ENCODE data around the gene FOXA3.
"Not testable (repeated sequence)": the region's sequence is repeated elsewhere in the genome, so short reads cannot be mapped to it uniquely, and the experiment has no call there.

FOXA3 gene

DNA sequence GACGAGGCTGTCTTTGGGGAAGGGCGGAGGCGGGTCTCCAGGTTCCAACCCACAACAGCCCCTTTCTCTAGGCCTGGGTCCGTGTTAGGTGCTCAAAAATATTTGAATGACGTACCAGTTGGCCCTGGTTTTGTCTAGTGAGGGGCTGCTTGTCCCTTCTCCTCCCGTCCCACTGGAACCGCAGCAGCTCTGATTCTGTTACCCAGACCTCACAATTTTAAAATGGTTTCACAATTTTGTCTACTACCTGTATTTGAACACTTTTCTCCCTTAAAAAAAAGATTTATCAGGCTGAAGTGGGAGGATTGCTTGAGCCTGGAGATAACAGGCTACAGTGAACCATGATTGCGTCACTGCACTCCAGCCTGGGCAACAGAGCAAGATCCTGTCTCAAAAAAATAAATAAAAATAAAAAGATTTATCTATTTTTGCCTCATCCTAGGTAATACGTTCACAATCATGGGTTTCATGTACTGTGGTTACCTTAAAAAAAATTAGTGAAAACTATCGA is 23.1 kb downstream of the FOXA3 start:
- no peak for DNase-seq (ENCODE audit: low read depth in 2 of 3, low spot score in 2 of 3)

DNA sequence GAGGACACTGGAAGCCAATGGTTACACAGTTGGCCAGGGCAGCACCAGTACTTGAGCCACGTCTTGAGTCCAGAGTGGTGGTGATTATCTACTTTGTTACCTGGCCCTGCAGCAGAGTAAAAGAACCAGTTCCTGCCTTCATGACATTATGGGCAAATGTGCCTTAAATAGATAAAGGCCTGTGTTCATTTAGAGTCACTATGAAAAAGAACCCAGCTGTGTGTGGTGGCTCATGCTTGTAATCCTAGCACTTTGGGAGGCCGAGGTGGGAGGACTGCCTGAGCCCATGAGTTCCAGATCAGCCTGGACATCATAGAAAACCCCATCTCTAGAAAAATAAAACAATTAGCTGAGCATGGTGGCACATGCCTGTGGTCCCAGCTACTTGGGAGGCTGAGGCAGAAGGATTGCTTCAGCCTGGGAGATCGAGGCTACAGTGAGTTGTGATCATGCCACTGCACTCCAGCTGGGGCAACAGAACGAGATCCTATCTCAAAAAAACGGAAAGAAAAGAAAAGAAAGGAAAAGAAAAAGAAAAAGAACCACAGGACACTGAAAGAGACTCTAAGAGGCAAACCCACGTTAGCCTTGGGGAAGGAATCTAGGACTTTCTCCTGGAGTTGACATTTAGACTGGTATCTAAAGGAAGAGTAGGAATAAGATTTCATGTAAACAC is 25.2 kb downstream of the FOXA3 start:
- DNase-seq (ENCODE audit: low read depth in 2 of 3, low spot score in 2 of 3), result no peak

DNA sequence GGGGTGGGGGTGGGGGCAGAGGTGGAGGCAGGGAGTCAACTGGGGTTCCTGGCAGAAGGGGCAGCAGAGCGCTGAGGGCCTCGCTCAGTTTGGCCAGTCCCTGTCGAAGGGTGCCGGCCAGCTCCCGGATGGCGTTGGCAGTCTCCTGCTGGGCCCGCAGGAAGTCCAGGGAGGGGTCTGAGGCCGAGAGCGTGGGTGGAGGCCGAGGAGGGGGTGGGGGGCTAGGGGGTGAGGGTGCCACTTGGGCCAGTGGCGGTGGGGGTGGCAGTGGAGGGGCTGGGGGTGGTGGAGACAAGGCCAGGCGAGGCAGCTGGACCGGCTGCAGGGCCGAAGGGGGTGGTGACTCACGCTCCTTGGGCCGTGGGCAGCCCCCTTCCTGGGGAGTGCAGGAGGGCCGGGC is 26.8 kb downstream of the FOXA3 start:
- no peak for DNase-seq (ENCODE audit: low read depth in 2 of 3, low spot score in 2 of 3)

DNA sequence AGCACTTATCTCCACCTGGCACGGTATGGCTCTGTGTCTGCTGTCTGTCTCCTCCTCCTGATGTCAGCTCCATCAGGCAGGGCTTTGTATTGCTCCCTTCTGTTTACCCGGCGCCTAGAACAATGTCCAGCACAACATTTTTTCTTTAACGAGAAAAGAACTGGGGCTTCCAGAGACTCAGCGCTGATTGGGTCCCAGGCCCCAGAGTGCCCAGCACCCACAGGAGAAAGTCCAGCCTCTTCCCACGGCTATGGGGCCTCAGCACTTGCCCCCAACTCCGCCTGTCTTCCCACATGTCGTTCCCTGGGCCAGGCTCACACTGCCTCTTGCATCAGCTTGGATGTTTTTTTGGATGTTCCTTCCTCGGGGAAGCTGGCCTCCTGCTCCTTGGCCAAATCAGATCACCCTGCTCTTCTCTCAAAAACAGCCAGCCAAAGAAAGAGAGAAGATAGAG is 31.4 kb downstream of the FOXA3 start:
- DNase-seq (ENCODE audit: low read depth in 2 of 3, low spot score in 2 of 3), result no peak

DNA sequence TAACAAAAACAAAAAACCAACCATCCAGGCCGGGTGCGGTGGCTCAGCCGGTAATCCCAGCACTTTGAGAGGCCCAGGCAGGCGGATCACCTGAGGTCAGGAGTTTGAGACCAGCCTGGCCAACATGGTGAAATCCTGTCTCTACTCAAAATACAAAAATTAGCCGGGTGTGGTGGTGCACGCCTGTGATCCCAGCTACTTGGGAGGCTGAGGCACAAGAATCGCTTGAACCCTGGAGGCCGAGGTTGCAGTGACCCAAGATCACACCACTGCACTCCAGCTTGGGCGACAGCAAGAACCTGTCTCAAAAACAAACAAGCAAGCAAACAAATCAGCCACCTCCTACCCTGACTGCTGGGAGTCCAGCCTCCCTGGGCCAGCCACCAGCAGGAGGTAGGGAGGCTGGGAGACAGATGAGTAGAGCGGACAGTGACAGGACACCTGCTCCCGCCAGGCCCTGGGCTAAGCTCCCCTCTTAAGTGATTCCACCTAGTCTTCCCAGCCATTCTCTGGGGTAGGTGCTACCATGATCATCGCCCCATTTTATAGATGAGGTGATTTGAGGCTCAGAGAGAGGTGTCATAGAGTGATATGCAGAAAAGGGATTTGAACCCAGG is 32.0 kb downstream of the FOXA3 start:
- DNase-seq (ENCODE audit: low read depth in 2 of 3, low spot score in 2 of 3), result not testable (repeated sequence)

DNA sequence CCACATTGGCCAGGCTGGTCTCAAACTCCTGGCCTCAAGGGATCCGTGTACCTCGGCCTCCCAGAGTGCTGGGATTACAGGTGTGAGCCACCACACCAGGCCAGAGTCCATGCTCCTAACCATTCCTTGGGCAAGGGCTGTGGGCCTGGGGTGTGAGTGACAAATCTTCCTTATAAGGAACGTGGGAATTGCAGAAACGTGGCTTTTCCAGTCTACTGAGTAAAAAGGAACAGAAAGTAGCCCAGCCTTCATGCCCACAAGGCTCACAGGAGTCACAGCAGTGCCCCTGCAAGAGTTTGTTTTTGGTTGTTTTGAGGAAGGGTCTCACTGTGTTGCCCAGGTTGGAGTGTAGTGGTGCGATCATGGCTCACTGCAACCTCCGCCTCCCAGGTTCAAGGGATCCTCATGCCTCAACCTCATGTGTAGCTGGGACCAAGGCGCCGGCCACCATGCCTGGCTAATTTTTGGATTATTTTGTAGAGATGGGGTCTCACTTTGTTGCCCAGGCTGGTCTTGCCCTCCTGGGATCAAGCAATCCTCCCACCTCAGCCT is 33.2 kb downstream of the FOXA3 start:
- DNase-seq (ENCODE audit: low read depth in 2 of 3, low spot score in 2 of 3), result no peak

DNA sequence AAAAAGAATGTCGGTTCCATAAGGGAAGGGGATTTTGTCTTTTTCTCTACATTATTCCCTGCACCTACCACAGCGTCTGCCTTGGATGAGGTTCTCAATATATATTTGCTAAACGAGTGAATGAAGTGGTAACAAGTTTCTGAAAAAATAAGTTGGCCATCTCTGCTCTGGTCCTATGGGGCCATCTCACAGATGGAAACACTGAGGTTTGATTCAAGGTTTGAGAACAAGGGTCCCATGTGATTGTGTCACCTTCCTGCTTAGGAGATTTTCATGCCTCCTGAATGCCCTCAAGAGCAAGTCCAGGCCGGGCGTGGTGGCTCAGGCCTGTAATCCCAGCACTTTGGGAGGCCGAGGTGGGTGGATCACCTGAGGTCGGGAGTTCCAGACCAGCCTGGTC is 35.1 kb downstream of the FOXA3 start:
- no peak for DNase-seq (ENCODE audit: low read depth in 2 of 3, low spot score in 2 of 3)

DNA sequence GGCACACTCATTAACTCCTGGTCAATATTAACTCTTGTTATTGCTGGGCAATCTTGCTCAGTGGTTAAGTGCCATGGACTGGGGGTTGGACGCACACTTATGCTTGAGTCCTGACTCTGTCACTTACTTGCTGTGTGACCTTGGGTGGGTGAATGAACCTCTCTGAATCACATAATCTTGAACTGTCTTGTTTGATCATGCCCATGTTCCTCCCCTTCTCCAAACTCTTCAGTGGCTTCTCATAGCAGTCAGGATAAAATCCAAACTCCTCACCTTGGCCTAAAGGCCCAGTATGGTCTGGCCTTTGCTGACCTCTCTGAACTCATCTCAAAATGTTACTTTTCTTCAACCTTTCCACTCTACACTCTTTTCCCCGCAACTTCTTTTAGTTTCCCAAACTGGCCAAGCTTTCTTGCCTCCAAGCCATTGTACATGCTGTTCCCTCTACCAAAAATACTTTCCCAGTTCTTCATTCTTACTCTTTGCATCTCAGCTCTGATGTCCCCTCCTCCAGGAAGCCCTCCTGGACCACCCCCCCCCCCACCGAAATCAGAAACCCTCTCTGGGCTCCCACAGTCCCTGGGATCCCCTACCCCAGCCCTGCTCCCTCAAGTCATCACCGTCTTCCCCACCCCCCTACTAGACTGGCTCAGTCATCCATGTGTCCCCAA is 35.9 kb downstream of the FOXA3 start:
- no peak for DNase-seq (ENCODE audit: low read depth in 2 of 3, low spot score in 2 of 3)

DNA sequence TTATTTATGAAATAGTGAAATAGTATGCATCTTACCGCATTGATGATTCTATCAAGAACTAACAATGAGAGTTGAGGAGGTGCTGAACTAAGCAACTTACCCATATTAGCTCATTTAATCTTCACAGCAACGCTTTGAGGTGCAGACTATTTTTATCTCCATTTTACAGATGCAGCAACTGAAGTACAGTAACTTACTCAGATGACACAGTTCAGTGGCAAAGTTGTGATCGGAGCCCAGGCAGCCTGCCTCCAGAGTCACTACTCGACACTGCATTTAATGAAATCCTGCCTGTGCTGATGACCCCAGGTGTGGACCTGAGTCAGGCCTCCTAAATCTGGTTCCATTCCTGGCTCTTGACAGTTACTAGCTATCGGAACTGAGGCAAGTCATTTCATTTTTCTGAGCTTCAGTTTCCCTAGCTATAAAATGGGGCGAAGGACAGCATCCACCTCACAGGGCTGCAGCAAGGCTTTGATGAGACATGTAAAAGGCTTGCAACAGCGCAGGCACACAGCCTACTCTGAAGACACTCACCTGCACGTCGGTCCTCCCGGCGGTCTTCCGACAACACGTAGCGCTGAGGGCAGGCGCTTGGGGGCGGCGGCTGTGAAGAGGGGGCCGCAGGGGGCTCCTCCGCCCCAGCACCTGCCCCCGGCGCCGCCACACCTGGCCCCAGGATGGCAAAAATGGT is 36.8 kb downstream of the FOXA3 start:
- DNase-seq (ENCODE audit: low read depth in 2 of 3, low spot score in 2 of 3), result no peak

DNA sequence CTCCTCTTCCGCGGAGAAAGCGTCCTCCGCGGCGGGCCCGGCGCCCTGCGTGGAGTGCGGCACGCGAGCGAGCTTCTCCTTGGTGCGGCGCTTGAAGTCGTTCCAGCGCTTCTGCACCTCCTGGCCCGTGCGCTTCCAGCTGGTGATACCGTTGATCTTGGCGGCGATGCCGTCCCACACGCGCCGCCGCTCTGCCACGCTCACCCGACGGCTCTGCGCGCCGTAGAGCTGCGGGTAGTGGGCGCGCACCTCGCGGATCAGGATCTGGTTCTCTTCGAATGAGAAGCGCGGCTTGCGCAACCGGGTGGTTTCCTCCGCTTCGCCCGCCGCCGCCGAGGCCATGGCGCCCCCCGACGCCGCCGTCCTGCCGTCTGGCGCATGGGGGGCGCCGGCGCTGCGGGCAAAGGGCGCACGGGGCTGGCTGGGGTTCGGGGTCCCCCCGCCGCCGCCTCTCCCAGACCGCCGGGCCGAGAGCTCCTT is 37.3 kb downstream of the FOXA3 start:
- no peak for DNase-seq (ENCODE audit: low read depth in 2 of 3, low spot score in 2 of 3)

DNA sequence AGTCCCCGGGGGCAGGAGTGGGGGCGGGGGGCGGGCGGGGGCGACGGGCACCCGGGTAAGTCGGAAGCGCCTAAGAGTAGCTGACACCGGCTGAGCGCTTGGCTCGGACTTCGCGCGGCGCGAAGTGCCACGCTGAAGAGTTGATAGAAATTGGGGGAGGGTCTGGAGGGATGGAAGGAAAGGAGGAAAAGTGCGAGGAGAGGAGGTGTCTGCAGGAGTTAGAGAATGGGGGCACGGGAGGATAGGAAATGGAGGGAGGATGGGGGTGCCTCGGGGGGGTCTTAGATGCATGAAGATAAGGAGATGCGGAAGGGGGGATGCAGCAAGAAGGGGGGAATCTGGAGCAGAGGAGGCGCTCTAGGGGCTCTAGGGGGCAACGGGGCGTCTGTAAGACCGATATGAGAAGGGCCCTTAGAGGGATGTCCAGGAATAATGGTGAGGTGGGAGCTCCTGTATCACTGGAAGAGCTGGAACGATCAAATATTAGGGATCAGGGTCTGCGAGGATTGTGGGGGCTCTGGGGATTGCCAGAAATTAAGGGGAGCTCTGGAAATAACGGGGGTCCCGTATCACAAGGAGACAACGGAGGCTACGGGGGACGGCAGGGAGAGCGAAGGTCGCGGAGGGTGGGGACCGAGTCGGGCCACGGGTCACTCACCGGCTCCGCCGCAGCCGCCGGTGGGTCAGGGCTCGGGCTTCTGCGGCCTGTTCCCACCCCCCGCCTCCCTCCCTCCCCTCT is 38.0 kb downstream of the FOXA3 start, which contains the start of gene MYPOP:
TSS of gene MYPOP (minus strand) at position 702 of the 739 bp plus-strand sequence. CDS start 840 bp downstream, outside the sequence.
- DNase-seq (ENCODE audit: low read depth in 2 of 3, low spot score in 2 of 3), result no peak

DNA sequence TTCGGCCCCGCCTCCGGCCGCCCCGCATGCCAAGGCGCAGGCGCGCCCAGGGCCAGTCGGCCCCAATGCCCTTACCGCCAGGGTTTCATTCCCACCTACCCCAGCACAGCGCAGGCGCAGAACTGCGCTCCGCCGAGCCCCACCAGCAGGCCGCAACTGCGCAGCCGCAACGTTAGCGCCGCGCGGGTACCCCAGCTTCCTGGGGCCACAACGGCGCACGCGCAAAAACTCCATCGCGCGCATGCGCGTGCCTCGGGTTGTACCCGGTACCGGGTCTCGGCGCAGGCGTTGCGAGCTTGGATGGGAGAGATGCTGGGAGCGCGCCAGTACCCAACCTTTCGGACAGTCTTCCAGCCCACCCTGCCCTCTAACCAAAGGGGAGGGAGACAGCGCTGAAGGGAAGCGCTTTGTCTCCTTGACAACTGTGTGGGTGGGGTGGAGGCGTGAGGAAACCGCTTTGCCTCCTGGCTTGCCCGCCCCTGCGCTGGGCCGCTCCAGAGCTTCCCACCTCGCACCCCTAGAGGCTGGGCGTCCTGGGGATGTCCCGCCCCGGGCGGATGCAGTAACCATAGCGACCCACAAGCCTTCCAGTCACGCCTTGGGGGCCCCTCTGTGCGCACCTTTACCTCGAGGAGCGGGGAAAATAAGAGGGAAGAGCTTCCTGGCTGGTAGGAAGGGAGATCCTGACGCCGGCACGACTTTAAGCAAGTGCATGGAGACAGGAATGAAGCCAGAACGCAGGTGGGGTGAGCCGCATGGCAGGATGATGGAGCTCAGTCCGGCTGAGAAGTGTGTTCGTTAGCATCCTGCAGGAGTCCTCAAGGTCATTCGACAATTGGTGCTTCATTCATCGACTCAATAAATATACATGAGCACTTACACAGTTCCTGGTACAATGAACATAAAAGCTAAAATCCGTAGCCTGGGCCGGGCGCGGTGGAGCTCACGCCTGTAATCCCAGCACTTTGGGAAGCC is 38.8 kb downstream of the FOXA3 start:
- DNase-seq (ENCODE audit: low read depth in 2 of 3, low spot score in 2 of 3), result peak; percentile 98 to 100 (median 100)

DNA sequence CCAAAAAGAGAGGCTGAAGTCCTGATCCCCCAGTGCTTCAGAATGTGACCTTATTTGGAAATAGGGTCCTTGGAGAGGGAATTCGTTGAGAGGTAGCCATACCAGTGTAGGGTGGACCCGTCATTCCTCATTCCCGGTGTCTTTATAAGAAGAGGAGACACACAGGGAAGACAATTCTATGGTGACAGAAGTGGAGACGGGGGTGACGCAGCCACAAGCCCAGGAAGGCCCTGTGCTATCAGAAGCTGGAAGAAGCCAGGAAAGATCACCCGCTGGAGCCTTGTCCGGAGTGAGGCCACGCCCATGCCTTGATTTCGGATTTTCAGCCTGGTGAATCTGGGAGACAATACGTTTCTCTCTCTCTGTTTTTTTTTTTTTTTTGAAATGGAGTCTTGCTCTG is 40.9 kb downstream of the FOXA3 start:
- no peak for DNase-seq (ENCODE audit: low read depth in 2 of 3, low spot score in 2 of 3)

DNA sequence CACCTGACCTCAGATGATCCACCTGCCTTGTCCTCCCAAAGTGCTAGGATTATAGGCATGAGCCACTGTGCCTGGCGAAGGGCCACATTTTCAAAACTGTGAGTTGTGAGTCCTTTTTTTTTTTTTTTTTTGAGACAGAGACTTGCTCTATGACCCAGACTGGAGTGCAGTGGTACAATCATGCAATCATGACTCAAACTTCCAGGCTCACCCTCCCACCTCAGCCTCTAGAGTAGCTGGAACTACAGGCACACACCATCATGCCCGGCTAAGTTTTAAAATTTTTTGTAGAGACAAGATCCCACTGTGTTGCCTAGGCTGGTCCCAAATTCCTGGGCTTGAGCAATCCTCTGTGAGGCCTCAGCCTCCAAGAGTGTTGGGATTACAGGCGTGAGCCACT is 42.1 kb downstream of the FOXA3 start:
- no peak for DNase-seq (ENCODE audit: low read depth in 2 of 3, low spot score in 2 of 3)

DNA sequence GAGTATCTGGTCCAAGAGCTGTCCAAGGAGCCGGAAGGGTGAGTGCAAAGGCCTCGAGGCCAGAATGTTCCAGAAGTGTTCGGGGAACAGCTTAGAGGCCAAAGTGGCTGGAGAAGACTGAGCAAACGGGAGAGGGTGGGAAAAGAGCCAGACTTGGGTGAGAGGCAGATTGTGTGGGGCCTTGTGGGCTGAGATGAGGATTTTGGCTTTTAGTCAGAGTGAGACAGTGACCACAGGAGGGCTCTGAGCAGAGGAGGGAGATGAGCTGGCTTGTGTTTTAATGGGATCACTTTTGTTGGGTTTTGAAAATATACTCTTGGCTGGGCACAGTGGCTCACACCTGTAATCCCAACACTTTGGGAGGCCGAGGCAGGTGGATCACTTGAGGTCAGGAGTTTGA is 44.8 kb downstream of the FOXA3 start:
- no peak for DNase-seq (ENCODE audit: low read depth in 2 of 3, low spot score in 2 of 3)

DNA sequence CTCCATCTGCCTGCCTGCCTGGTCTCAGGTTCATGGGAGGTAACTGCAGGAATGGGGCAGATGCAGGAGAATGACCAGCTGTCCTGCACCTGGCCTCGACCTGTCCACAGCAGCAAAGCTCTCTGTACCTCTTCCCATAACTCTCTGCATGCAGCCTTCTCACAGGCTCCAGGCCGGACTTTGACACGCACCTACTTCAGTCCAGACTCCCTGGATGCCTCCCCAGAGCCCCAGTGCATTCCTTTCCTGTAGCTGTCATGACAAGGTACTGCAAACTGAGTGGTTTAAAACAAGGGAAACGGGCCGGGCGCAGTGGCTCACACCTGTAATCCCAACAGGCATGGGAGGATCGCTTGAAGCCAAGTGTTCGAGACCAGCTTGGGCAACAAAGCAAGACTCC is 47.2 kb downstream of the FOXA3 start:
- DNase-seq (ENCODE audit: low read depth in 2 of 3, low spot score in 2 of 3), result no peak

DNA sequence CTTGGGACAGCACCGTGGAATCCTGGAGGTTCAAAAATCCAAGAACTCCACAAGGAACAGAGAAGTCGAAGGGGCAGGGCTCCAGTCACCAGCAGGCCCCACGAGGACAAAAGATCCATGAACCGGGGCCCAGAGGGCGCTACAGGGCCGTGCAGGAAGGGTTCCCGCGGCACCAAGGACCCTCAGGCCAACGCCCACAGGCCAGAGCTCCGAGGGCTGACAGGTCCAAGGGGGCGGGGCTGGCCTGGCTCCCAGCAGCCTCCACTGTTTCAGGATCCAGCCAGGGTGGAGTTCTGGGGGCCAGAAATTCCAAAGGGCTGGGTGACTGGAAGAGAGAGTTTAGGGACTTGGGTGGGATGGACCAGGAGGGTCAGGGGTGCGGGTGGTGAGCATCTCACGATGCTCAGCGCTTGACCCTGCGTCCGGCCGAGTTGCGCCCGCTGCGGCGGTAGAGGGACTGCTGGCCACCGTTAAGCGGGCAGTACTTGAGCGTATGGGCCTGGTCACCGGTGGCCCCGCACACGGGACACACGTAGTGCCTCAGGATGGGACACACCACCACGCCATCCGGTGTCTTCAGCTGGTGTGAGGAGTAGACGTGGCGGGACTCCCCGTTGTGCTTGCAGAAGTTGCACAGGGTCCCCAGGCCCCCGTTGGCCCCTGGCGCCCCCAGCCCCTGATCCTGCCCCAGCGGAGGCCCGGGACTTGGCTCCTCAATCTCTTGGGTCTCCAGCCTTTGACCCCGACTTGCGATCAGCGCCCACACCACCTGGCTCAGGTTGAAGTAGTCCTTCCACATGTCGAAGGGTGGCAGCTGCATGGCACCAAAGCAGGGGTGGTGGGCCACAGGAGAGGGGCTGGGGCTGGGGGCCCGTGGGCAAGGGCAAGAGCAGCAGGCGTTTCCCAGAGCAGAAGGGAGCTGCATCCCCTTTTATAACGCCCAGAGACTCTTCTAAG is 50.0 kb downstream of the FOXA3 start, which contains the start of gene NANOS2:
TSS of gene NANOS2 (minus strand) at position 905 of the 957 bp plus-strand sequence. CDS start at position 820, 85 bp downstream.
- no peak for DNase-seq (ENCODE audit: low read depth in 2 of 3, low spot score in 2 of 3)
